OCI-LY3 (cell line): ENCODE data around the gene FRMD1.

Experiments used
- H2AFZ ChIP-seq: fragments of 200-600, 300-600 bp; shearing (Covaris generic); 2 replicates; pipeline ENCODE4 v1.6.0; 2014; ENCODE audit warnings: antibody characterized with exemption, low read depth, low read length
- H3K27ac ChIP-seq: fragments of 200-600, 300-600 bp; sonication (generic); 2 replicates; pipeline ENCODE4 v1.5.1; 2014; ENCODE audit warnings: mild to moderate bottlenecking, low read length, moderate library complexity, mixed read lengths
- H3K27me3 ChIP-seq: fragments of 200-600, 300-600 bp; sonication (generic); 2 replicates; pipeline ENCODE4 v1.6.1; 2014; ENCODE audit warnings: low read depth, low read length, mixed read lengths
- H3K36me3 ChIP-seq: fragments of 200-600, 300-600 bp; sonication (generic); replicated peaks from 2 replicates; pipeline ENCODE3; 2014; ENCODE audit warnings: low read depth, low read length, mixed read lengths
- H3K4me1 ChIP-seq: fragments of 300-600, 200-600 bp; sonication (generic); 2 replicates; pipeline ENCODE4 v1.6.1; 2014; ENCODE audit warnings: low read length, mixed read lengths
- H3K4me2 ChIP-seq: fragments of 200-600, 300-600 bp; sonication (generic); 2 replicates; pipeline ENCODE4 v1.6.1; 2014; ENCODE audit warnings: low read length, mixed read lengths
- H3K4me3 ChIP-seq: fragments of 300-600, 200-600 bp; sonication (generic); 2 replicates; pipeline ENCODE4 v1.5.1; 2014; ENCODE audit warnings: antibody characterized with exemption, mild to moderate bottlenecking, low read length, moderate library complexity
- H3K79me2 ChIP-seq: fragments of 300-600, 200-600 bp; shearing (Covaris generic); 2 replicates; pipeline ENCODE4 v1.6.1; 2014; ENCODE audit warnings: mild to moderate bottlenecking, low read length, mixed read lengths
- H3K9ac ChIP-seq: fragments of 300-600, 200-600 bp; shearing (Covaris generic); 2 replicates; pipeline ENCODE4 v1.6.0; 2014; ENCODE audit warnings: mild to moderate bottlenecking, low read length, moderate library complexity
- H3K9me3 ChIP-seq: fragments of 200-600, 300-600 bp; shearing (Covaris generic); 2 replicates; pipeline ENCODE4 v1.6.1; 2014; ENCODE audit warnings: low read length, mixed read lengths; ENCODE audit not compliant: insufficient read depth
- H4K20me1 ChIP-seq: fragments of 200-600, 300-600 bp; sonication (generic); 2 replicates; pipeline ENCODE4 v1.6.1; 2016; ENCODE audit warnings: low read length, mixed read lengths; ENCODE audit not compliant: insufficient read depth
- EZH2phosphoT487 ChIP-seq: fragments of 200-600 bp; shearing (Covaris generic); IDR thresholded peaks from 2 replicates; pipeline ENCODE4 v1.6.1; 2018; ENCODE audit warnings: antibody characterized with exemption, mixed run types, low read depth
- TF ChIP-seq, protein P1 (sequence below): fragments of 200-600, 300-600 bp; sonication (generic); IDR thresholded peaks from 2 replicates; pipeline ENCODE4 v1.5.1; 2014; ENCODE audit warnings: antibody characterized with exemption, low read length, low read depth

The FRMD1 gene

DNA sequence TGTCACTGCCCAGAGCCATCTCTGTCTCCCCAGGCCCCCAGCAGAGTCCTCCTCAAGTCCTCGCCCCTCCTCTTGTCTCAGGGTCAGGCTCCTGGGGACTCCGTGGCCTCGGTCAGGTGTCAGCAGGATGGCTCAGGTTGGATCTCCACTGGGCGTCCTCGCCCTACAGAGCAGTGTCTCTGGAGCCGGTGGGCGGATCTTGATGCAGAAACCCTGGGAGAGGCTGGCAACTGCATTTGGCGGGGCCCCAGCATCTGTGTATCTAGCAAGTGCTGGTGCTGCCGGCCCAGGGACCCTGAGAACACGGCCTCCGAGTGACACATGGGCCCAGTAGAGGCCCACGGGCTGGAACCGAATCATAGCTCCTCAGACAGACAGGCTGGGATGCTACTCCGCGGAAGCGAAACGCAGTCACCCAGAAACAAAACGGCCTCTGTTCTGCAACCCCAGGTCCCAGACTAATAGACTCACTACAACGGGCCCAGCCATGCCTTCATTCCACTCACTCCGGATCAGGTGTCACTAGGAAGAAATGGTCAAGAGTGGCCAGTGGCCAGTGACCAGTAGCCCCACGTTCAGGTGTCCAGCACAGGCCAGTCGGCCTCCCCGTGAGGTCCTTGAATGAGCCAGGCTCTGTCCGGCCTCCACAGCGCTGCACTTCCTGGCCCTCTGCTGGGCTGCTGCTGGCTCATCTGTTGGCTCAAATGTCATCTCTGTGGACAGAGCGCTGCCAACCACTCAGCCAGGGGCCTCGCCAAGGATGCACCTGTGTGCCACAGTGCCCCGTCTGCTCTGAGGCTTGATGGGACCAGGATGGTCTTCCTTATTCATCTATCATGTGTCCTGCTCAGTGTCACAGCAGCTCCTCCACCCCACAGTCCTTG lies 12.6 kb upstream of the FRMD1 start:
- Histone ChIP-seq H3K4me3 (no peak overlapping the region), H3K36me3 (no peaks in the 10 kb centered on the region), H3K4me1 (no peaks in the 10 kb centered on the region), H3K27me3 (no peaks in the 10 kb centered on the region), H3K4me2 (no peak overlapping the region), H2AFZ (no peak overlapping the region), H4K20me1 (no peaks in the 10 kb centered on the region), H3K27ac (no peak overlapping the region), H3K79me2 (no peaks in the 10 kb centered on the region), H3K9ac (no peak overlapping the region), H3K9me3 (no peaks in the 10 kb centered on the region)
- no peak for TF ChIP-seq EZH2phosphoT487
- TF ChIP-seq, protein P1, sequence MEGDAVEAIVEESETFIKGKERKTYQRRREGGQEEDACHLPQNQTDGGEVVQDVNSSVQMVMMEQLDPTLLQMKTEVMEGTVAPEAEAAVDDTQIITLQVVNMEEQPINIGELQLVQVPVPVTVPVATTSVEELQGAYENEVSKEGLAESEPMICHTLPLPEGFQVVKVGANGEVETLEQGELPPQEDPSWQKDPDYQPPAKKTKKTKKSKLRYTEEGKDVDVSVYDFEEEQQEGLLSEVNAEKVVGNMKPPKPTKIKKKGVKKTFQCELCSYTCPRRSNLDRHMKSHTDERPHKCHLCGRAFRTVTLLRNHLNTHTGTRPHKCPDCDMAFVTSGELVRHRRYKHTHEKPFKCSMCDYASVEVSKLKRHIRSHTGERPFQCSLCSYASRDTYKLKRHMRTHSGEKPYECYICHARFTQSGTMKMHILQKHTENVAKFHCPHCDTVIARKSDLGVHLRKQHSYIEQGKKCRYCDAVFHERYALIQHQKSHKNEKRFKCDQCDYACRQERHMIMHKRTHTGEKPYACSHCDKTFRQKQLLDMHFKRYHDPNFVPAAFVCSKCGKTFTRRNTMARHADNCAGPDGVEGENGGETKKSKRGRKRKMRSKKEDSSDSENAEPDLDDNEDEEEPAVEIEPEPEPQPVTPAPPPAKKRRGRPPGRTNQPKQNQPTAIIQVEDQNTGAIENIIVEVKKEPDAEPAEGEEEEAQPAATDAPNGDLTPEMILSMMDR: no peak

DNA sequence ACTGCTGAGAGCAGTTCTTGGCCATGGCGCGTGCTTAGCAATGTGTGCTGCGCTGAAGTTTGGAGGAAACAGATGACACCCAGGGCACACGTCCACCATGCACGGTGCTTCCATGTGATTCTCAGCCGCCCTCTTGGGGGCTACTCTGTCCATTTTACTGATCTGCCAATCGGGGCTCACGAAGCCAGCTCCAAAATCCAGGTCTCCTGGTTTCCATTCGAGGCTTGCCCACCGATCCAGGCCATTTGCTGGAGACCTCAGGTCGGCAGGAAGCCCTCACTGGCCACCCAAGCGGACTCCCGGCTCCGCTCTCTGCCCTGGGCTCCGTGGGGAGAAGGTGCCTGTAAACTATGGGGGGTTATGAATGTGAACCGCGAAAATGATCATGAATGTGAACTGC lies 11.7 kb upstream of the FRMD1 start:
- Histone ChIP-seq H3K4me1 (no peaks in the 10 kb centered on the region), H3K9ac (no peak overlapping the region), H3K27ac (no peak overlapping the region), H3K4me2 (no peak overlapping the region), H3K4me3 (no peak overlapping the region), H3K36me3 (no peaks in the 10 kb centered on the region), H4K20me1 (no peaks in the 10 kb centered on the region), H2AFZ (no peak overlapping the region), H3K27me3 (no peaks in the 10 kb centered on the region), H3K9me3 (no peaks in the 10 kb centered on the region), H3K79me2 (no peaks in the 10 kb centered on the region)
- no peak for TF ChIP-seq EZH2phosphoT487
- TF ChIP-seq, protein P1: no peak

DNA sequence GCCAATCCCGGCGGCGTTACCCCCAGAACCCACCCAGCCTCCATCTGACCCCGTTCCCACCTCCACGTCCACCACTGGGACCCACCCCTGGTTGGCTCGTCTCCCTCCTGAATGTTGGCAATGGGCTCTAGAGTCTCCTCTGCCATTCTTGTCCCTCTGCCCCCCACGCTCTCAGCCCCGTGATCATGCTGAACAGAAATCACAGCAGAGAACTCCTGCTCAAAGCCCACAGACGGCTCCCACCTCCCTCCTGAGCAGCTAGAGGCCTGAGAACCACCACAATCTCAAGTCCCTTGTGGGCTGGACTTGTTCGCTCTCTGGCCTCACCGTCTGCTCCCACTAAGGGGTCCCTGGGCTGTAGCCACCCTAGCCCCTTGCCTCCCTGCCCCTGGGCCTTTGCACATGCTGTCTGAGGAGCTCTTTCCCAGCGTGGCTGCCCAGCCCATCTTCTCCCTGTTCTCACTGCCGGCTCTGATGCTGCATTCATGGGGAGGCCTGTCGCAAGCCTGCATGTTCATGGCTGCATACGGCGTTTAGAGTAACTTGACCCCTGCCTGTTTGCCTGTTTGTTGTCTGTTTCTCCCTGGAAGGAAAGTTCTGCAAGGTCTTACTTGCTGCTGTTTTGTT lies 11.2 kb upstream of the FRMD1 start:
- H4K20me1 ChIP-seq: no peaks in the 10 kb centered on the region
- H3K27me3 ChIP-seq: no peaks in the 10 kb centered on the region
- H3K36me3 ChIP-seq: no peaks in the 10 kb centered on the region
- H3K9me3 ChIP-seq: no peaks in the 10 kb centered on the region
- H3K4me3 ChIP-seq: no peak overlapping the region
- TF ChIP-seq EZH2phosphoT487: no peak
- TF ChIP-seq, protein P1: no peak
- H3K4me1 ChIP-seq: no peaks in the 10 kb centered on the region
- no peak overlapping the region for H2AFZ ChIP-seq
- H3K27ac ChIP-seq: no peak overlapping the region
- H3K9ac ChIP-seq: no peak overlapping the region
- H3K79me2 ChIP-seq: no peaks in the 10 kb centered on the region
- H3K4me2 ChIP-seq: no peak overlapping the region

- H3K4me1 ChIP-seq: no peaks in the 10 kb centered on the region
- H3K4me2 ChIP-seq: no peak overlapping the region
- no peak overlapping the region for H3K27ac ChIP-seq
- no peaks in the 10 kb centered on the region for H3K36me3 ChIP-seq
- no peaks in the 10 kb centered on the region for H3K9me3 ChIP-seq
- no peak overlapping the region for H2AFZ ChIP-seq
- H3K79me2 ChIP-seq: no peaks in the 10 kb centered on the region
- no peak for TF ChIP-seq EZH2phosphoT487
- TF ChIP-seq, protein P1: no peak
- H3K4me3 ChIP-seq: no peak overlapping the region
- H3K27me3 ChIP-seq: no peaks in the 10 kb centered on the region
- H3K9ac ChIP-seq: no peak overlapping the region
- no peaks in the 10 kb centered on the region for H4K20me1 ChIP-seq
These were observed 10.4 kb upstream of the FRMD1 start for GRCh38 chr6:168089186-168090063.
